Measurements from ENCODE around the gene ANKMY2. TPM values are rescaled to one million over a fixed set of nuclear protein-coding genes. Genes with fewer than 3 reads are reported as not detected.

Gene ANKMY2
- polyA plus RNA-seq, 3 donors = 4.8 to 7.5 (median 7.0) TPM

- no peak for DNase-seq
- TF ChIP-seq, protein P1, sequence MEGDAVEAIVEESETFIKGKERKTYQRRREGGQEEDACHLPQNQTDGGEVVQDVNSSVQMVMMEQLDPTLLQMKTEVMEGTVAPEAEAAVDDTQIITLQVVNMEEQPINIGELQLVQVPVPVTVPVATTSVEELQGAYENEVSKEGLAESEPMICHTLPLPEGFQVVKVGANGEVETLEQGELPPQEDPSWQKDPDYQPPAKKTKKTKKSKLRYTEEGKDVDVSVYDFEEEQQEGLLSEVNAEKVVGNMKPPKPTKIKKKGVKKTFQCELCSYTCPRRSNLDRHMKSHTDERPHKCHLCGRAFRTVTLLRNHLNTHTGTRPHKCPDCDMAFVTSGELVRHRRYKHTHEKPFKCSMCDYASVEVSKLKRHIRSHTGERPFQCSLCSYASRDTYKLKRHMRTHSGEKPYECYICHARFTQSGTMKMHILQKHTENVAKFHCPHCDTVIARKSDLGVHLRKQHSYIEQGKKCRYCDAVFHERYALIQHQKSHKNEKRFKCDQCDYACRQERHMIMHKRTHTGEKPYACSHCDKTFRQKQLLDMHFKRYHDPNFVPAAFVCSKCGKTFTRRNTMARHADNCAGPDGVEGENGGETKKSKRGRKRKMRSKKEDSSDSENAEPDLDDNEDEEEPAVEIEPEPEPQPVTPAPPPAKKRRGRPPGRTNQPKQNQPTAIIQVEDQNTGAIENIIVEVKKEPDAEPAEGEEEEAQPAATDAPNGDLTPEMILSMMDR (IDR thresholded peaks at IDR 0.05) = no peak
- no peaks in the 10 kb centered on the region for H3K4me1 Mint-ChIP-seq
- Histone ChIP-seq H4K20me1 (ENCODE audit: insufficient read depth, low read length) (no peaks in the 10 kb centered on the region), H3K4me2 (replicated peaks; ENCODE audit: extremely low read depth, low read length, poor library complexity, severe bottlenecking) (no peak overlapping the region), H3K27me3 (ENCODE audit: control insufficient read depth in 2 of 2, insufficient read depth in 2 of 2, low read length in 2 of 2) (no peaks in the 10 kb centered on the region), H3K4me3 (replicated peaks in 1 of 3; ENCODE audit: low read depth in 2 of 3, low read length in 3 of 3) (no peak overlapping the region), H3K9me3 (replicated peaks in 1 of 2; ENCODE audit: control insufficient read depth in 1 of 2, insufficient read depth in 1 of 2, low read length in 2 of 2) (peaks cover 0 to 12% of the 10 kb centered on the region in 2 donors), H3K27ac (ENCODE audit: low read depth in 1 of 2, low read length in 2 of 2) (no peak overlapping the region), H3K79me2 (ENCODE audit: insufficient read depth, low read length) (no peaks in the 10 kb centered on the region), H3K36me3 (replicated peaks in 1 of 2; ENCODE audit: control insufficient read depth in 1 of 2, insufficient read depth in 2 of 2, low read length in 2 of 2) (no peaks in the 10 kb centered on the region), H2AFZ (ENCODE audit: insufficient read depth, low read depth, low read length, poor library complexity, severe bottlenecking) (no peak overlapping the region), H3K9ac (ENCODE audit: insufficient read depth, low read length, poor library complexity, severe bottlenecking) (no peak overlapping the region), H3K4me1 (ENCODE audit: control insufficient read depth in 1 of 2, insufficient read depth in 2 of 2, low read length in 2 of 2) (no peaks in the 10 kb centered on the region)
- WGBS (ENCODE audit: insufficient coverage) = 98% methylated on average over 10 of the region's 17 CpGs
- no peak overlapping the region for H3K4me3 Mint-ChIP-seq
- intact Hi-C loops (cut with micrococcal nuclease) = no loop called here
- H3K36me3 Mint-ChIP-seq = no peaks in the 10 kb centered on the region
- H3K27ac Mint-ChIP-seq = no peak overlapping the region
- peaks cover 0 to 12% (median 4%) of the 10 kb centered on the region in 7 donors for H3K9me3 Mint-ChIP-seq
- H3K27me3 Mint-ChIP-seq (ENCODE audit: low read depth in 3 of 3) = peaks cover 0 to 6% (median 2%) of the 10 kb centered on the region in 3 donors
Measured at GRCh38 chr7:16585540-16585939, 60.0 kb downstream of the ANKMY2 start.

DNA sequence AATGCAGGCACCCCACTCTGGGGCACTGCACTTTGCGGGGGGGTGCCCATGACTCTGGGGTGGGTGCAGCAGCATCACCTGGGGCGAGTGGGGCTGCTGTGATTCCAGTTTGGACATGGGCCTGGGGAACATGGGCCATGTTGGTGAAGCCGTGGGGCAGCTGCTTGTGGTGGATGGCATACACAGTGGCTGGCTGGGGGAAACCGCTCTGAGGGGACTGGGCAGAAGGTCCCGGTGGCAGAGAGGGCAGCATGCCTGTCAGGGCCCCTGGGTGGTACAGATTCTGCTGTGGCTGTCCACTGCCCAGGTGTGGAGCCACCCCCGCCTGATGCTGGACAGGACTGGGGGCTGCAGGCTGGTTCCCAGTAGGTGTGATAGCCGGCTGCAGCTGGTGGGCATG, 61.7 kb downstream of the ANKMY2 start:
- peaks cover 0 to 12% (median 4%) of the 10 kb centered on the region in 7 donors for H3K9me3 Mint-ChIP-seq
- H3K27me3 ChIP-seq (ENCODE audit: control insufficient read depth in 2 of 2, insufficient read depth in 2 of 2, low read length in 2 of 2) = no peaks in the 10 kb centered on the region
- no peaks in the 10 kb centered on the region for H3K79me2 ChIP-seq (ENCODE audit: insufficient read depth, low read length)
- H2AFZ ChIP-seq (ENCODE audit: insufficient read depth, low read depth, low read length, poor library complexity, severe bottlenecking) = no peak overlapping the region
- no peak overlapping the region for H3K27ac ChIP-seq (ENCODE audit: low read depth in 1 of 2, low read length in 2 of 2)
- no peak for DNase-seq
- H4K20me1 ChIP-seq (ENCODE audit: insufficient read depth, low read length) = no peaks in the 10 kb centered on the region
- H3K9ac ChIP-seq (ENCODE audit: insufficient read depth, low read length, poor library complexity, severe bottlenecking) = no peak overlapping the region
- no peaks in the 10 kb centered on the region for H3K36me3 Mint-ChIP-seq
- TF ChIP-seq, protein P1 (IDR thresholded peaks at IDR 0.05) = no peak
- no peak overlapping the region for H3K4me3 Mint-ChIP-seq
- no peaks in the 10 kb centered on the region for H3K4me1 Mint-ChIP-seq
- no peak overlapping the region for H3K27ac Mint-ChIP-seq
- peaks cover 0 to 6% (median 2%) of the 10 kb centered on the region in 3 donors for H3K27me3 Mint-ChIP-seq (ENCODE audit: low read depth in 3 of 3)
- H3K4me3 ChIP-seq (replicated peaks in 1 of 3; ENCODE audit: low read depth in 2 of 3, low read length in 3 of 3) = no peak overlapping the region
- no peaks in the 10 kb centered on the region for H3K36me3 ChIP-seq (replicated peaks in 1 of 2; ENCODE audit: control insufficient read depth in 1 of 2, insufficient read depth in 2 of 2, low read length in 2 of 2)
- no peak overlapping the region for H3K4me2 ChIP-seq (replicated peaks; ENCODE audit: extremely low read depth, low read length, poor library complexity, severe bottlenecking)
- peaks cover 0 to 12% of the 10 kb centered on the region in 2 donors for H3K9me3 ChIP-seq (replicated peaks in 1 of 2; ENCODE audit: control insufficient read depth in 1 of 2, insufficient read depth in 1 of 2, low read length in 2 of 2)
- WGBS (ENCODE audit: insufficient coverage) = 91% methylated on average over 7 of the region's 7 CpGs
- H3K4me1 ChIP-seq (ENCODE audit: control insufficient read depth in 1 of 2, insufficient read depth in 2 of 2, low read length in 2 of 2) = no peaks in the 10 kb centered on the region
- intact Hi-C loops (cut with micrococcal nuclease) = no loop called here
